GM10248 (cell line): ENCODE data around the gene RESF1.
"Not testable (repeated sequence)": the region's sequence is repeated elsewhere in the genome, so short reads cannot be mapped to it uniquely, and the experiment has no call there.

Source experiments
- CTCF ChIA-PET: fragments of 300-600 bp; sonication (Branson Sonifier 250); formaldehyde crosslinking; extraction: SDS; loops from one replicate; lab custom pipeline; 2021; ENCODE audit warnings: antibody characterized with exemption; lab: Yijun Ruan, JAX
- POLR2A ChIA-PET: fragments of 350-650 bp; sonication (Branson Sonifier 250); formaldehyde crosslinking; extraction: SDS; loops from one replicate; lab custom pipeline; 2020; ENCODE audit warnings: antibody characterized with exemption; lab: Yijun Ruan, JAX
- DNase-seq: peaks from one replicate; pipeline ENCODE4 v3.0.0; 2012; ENCODE audit errors: extremely low spot score
- TF ChIP-seq, protein P1 (sequence below): IDR thresholded peaks from 2 replicates; pipeline ENCODE4 v1.5.1; 2012; ENCODE audit warnings: mild to moderate bottlenecking, low read depth; ENCODE audit errors: extremely low read depth, missing control alignments, control extremely low read depth

RESF1 gene

GRCh38 chr12:31928246-31929026, 30.8 kb upstream of the RESF1 start:
- CTCF ChIA-PET, result no interaction called here

DNA sequence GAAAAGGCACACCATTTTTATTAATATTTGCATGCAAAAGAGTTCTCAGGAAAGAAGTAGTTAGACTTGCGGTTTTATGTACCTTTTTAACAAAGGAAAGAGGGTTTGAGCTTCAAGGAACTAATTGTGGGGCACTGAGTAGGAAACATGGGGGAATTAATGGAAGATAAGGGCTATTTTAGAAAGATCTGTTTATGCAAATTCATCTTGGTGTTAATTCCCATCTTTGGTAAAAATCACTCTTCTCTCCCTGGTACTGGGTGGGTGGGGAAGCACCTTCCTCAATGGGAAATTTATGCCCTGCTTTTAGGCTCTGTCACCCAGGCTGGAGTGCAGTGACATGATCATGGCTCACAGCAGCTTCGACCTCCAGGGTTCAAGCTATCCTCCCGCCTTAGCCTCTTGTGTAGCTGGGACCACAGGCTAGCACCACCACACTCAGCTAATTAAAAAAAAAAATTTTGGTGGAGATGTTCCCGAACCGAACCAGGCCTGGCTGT, 30.1 kb upstream of the RESF1 start:
- TF ChIP-seq, protein P1, sequence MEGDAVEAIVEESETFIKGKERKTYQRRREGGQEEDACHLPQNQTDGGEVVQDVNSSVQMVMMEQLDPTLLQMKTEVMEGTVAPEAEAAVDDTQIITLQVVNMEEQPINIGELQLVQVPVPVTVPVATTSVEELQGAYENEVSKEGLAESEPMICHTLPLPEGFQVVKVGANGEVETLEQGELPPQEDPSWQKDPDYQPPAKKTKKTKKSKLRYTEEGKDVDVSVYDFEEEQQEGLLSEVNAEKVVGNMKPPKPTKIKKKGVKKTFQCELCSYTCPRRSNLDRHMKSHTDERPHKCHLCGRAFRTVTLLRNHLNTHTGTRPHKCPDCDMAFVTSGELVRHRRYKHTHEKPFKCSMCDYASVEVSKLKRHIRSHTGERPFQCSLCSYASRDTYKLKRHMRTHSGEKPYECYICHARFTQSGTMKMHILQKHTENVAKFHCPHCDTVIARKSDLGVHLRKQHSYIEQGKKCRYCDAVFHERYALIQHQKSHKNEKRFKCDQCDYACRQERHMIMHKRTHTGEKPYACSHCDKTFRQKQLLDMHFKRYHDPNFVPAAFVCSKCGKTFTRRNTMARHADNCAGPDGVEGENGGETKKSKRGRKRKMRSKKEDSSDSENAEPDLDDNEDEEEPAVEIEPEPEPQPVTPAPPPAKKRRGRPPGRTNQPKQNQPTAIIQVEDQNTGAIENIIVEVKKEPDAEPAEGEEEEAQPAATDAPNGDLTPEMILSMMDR, result no peak
- DNase-seq, result no peak
- POLR2A ChIA-PET, result interaction anchor here (0.6 kb wide), 1 partner anchor 132 kb away, joined by 3 read pairs; no protein-coding TSS in a partner anchor
- CTCF ChIA-PET, result no interaction called here

More at GRCh38 chr12:31928246-31929026, 30.8 kb upstream of the RESF1 start:
- DNase-seq, result no peak
- TF ChIP-seq, protein P1, result no peak
- POLR2A ChIA-PET, result interaction anchor here (0.6 kb wide), 1 partner anchor 132 kb away, joined by 3 read pairs; no protein-coding TSS in a partner anchor

- no peak for DNase-seq
- POLR2A ChIA-PET, result no interaction called here
- TF ChIP-seq, protein P1, result no peak
- CTCF ChIA-PET, result interaction anchor here (1.1 to 1.6 kb wide), 4 partner anchors 13 to 362 kb away, joined by 3 to 5 read pairs (median 3); no protein-coding TSS in a partner anchor
Measured at GRCh38 chr12:31931796-31932715, 27.2 kb upstream of the RESF1 start.

- TF ChIP-seq, protein P1, result no peak
- no peak for DNase-seq
- ChIA-PET CTCF (interaction anchor here (1.1 kb wide), 1 partner anchor 19 kb away, joined by 3 read pairs; no protein-coding TSS in a partner anchor), POLR2A (no interaction called here)
Measured at GRCh38 chr12:31944299-31944698, 14.9 kb upstream of the RESF1 start.

GRCh38 chr12:31947971-31948370, 11.2 kb upstream of the RESF1 start:
- CTCF ChIA-PET, result interaction anchor here (1.2 kb wide), 1 partner anchor 16 kb away, joined by 4 read pairs; no protein-coding TSS in a partner anchor
- TF ChIP-seq, protein P1, result no peak
- POLR2A ChIA-PET, result no interaction called here
- DNase-seq, result no peak

GRCh38 chr12:31948697-31949359, 10.4 kb upstream of the RESF1 start:
- DNase-seq, POLR2A ChIA-PET, CTCF ChIA-PET: not testable (repeated sequence)
